Panc1 (cell line): ENCODE data around the gene ENOX2. TPM values are rescaled to one million over a fixed set of nuclear protein-coding genes. Genes with fewer than 3 reads are reported as not detected.

Source experiments
- ATAC-seq: fragments of 200-7000 bp; cut with Tn5 transposase; 2 replicates; pipeline ENCODE4 v1.9.1; 2020; ENCODE audit warnings: mild to moderate bottlenecking, moderate library complexity
- BruUV-seq: library from RNA; stranded (reverse); fragments of 400-500 nt; replicated peaks from 2 replicates; lab custom pipeline; 2021; lab: Mats Ljungman, UMichigan
- CTCF ChIA-PET: fragments of 300-600 bp; sonication (Branson Sonifier 250); formaldehyde crosslinking; loops from one replicate; lab custom pipeline; 2022; ENCODE audit warnings: antibody characterized with exemption; lab: Charles Lee
- POLR2A ChIA-PET: fragments of 300-600 bp; sonication (Branson Sonifier 250); formaldehyde crosslinking; loops from one replicate; lab custom pipeline; 2022; ENCODE audit warnings: antibody characterized with exemption; lab: Charles Lee
- DNase-seq: peaks from one replicate; pipeline ENCODE4 v3.0.0-alpha.2; 2010; ENCODE audit warnings: low read depth, low spot score
- H3K27ac ChIP-seq: 2 replicates; pipeline ENCODE4 v1.5.1; 2011; ENCODE audit warnings: mild to moderate bottlenecking, low read length, inconsistent platforms
- H3K27me3 ChIP-seq: fragments of 200-500 bp; sonication (Bioruptor generic); 2 replicates; pipeline ENCODE4 v1.6.0; 2014; ENCODE audit warnings: low read length, inconsistent platforms; ENCODE audit not compliant: control insufficient read depth, insufficient read depth
- H3K36me3 ChIP-seq: fragments of 200-500 bp; sonication (Bioruptor generic); 2 replicates; pipeline ENCODE4 v1.5.1; 2014; ENCODE audit warnings: inconsistent platforms, mild to moderate bottlenecking, low read length, moderate library complexity; ENCODE audit not compliant: control insufficient read depth, insufficient read depth
- H3K4me1 ChIP-seq: 2 replicates; pipeline ENCODE4 v1.5.1; 2011; ENCODE audit warnings: inconsistent platforms, mild to moderate bottlenecking, low read length, moderate library complexity; ENCODE audit not compliant: control insufficient read depth, insufficient read depth
- H3K4me3 ChIP-seq, 2 experiments: 2 replicates each; pipeline ENCODE4 v1.5.1; 2011 to 2012; ENCODE audit warnings: low read depth in 2 of 2, low read length in 2 of 2, mild to moderate bottlenecking in 2 of 2, inconsistent platforms in 1 of 2, moderate library complexity in 1 of 2
- H3K9me3 ChIP-seq: fragments of 200-500 bp; sonication (Bioruptor generic); 2 replicates; pipeline ENCODE4 v1.5.1; 2014; ENCODE audit warnings: low read depth, mild to moderate bottlenecking, inconsistent platforms, low read length, moderate library complexity; ENCODE audit not compliant: control insufficient read depth, insufficient read depth
- POLR2AphosphoS5 ChIP-seq: IDR thresholded peaks from 2 replicates; pipeline ENCODE4 v1.6.1; 2012; ENCODE audit warnings: mild to moderate bottlenecking, low read depth, low read length, moderate library complexity
- SIN3A ChIP-seq: IDR thresholded peaks from 2 replicates; pipeline ENCODE4 v1.6.1; 2012; ENCODE audit warnings: low read depth, mild to moderate bottlenecking, low read length, moderate library complexity, borderline replicate concordance; ENCODE audit not compliant: insufficient read depth
- TCF7L2 ChIP-seq: IDR thresholded peaks from 2 replicates; pipeline ENCODE4 v1.6.1; 2011; ENCODE audit warnings: mild to moderate bottlenecking, low read depth, low read length, inconsistent platforms
- in situ Hi-C: cut with HindIII; loops from 2 replicates; pipeline ENCODE4 v1.10.0; 2016; ENCODE audit warnings: low sequenced_read_pairs, low pct_unique_long_range_greater_than_20kb
- intact Hi-C: fragments of 100-400 bp; cut with micrococcal nuclease; formaldehyde crosslinking; loops from one replicate; pipeline ENCODE4 v1.10.0; 2022; ENCODE audit not compliant: unreplicated experiment
- total RNA-seq: library from RNA; stranded (reverse); gene quantifications from one replicate; pipeline ENCODE4 v1.2.1, GENCODE V29; 2021; ENCODE audit not compliant: unreplicated experiment
- TF ChIP-seq, protein P1 (sequence below): fragments of 450-650 bp; IDR thresholded peaks from 2 replicates; pipeline ENCODE4 v1.5.1; 2017; ENCODE audit warnings: mild to moderate bottlenecking
- TF ChIP-seq, protein P2 (sequence below), 2 experiments: IDR thresholded peaks; 2 replicates each; pipeline ENCODE4 v1.6.1; 2011 to 2012; ENCODE audit warnings: low read depth in 2 of 2, control low read depth in 1 of 2, low read length in 1 of 2, mild to moderate bottlenecking in 1 of 2, moderate library complexity in 1 of 2; ENCODE audit not compliant: insufficient read depth in 1 of 2

The ENOX2 gene
- total RNA-seq, 1 experiment from 2014 or later, result 12.4 TPM

DNA sequence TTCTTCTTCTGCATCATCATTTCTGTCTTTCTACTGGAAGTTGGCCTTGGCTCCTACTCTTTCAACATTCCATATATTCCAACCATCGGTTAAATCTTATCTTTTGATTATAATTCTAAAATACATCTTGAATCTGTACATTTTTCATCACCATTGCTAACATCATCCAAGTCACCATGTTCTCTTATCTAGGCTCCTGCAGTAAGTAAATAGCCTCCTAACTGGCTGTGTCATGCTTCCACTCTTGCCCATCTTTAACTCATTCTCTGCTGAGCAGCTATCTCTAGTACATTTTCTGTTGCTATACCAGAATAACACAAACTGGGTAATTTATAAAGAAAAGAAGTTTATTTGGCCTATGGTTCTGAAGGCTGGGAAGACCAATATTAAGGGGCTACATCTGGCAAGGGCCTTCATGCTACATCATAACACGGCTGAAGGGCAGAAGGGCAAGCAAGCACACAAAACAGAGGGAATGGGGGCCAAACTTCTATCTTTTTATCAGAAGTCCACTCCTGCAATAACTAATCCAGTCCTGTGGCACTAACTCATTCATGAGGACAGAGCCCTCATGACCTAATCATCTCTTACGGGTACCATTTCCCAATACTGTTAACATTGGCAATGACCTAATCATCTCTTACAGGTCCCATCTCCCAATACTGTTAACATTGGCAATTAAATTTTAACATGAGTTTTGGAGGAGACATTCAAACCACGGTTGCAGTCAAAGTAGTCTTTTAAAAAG, 72.2 kb downstream of the ENOX2 start:
- no peak overlapping the region for H3K4me3 ChIP-seq
- intact Hi-C loops (no loop called here), in situ Hi-C loops (no loop called here)
- DNase-seq (no peak), ATAC-seq (no peak)
- no peaks in the 10 kb centered on the region for H3K27me3 ChIP-seq
- no peak overlapping the region for H3K27ac ChIP-seq
- no TSS peak for BruUV-seq
- H3K36me3 ChIP-seq, result no peaks in the 10 kb centered on the region
- no peaks in the 10 kb centered on the region for H3K4me1 ChIP-seq
- ChIA-PET POLR2A (no interaction called here), CTCF (no interaction called here)
- no peaks in the 10 kb centered on the region for H3K9me3 ChIP-seq
- TF ChIP-seq, protein P1, sequence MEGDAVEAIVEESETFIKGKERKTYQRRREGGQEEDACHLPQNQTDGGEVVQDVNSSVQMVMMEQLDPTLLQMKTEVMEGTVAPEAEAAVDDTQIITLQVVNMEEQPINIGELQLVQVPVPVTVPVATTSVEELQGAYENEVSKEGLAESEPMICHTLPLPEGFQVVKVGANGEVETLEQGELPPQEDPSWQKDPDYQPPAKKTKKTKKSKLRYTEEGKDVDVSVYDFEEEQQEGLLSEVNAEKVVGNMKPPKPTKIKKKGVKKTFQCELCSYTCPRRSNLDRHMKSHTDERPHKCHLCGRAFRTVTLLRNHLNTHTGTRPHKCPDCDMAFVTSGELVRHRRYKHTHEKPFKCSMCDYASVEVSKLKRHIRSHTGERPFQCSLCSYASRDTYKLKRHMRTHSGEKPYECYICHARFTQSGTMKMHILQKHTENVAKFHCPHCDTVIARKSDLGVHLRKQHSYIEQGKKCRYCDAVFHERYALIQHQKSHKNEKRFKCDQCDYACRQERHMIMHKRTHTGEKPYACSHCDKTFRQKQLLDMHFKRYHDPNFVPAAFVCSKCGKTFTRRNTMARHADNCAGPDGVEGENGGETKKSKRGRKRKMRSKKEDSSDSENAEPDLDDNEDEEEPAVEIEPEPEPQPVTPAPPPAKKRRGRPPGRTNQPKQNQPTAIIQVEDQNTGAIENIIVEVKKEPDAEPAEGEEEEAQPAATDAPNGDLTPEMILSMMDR, result no peak
- TF ChIP-seq TCF7L2, result no peak
- no peak for TF ChIP-seq POLR2AphosphoS5
- TF ChIP-seq, protein P2, sequence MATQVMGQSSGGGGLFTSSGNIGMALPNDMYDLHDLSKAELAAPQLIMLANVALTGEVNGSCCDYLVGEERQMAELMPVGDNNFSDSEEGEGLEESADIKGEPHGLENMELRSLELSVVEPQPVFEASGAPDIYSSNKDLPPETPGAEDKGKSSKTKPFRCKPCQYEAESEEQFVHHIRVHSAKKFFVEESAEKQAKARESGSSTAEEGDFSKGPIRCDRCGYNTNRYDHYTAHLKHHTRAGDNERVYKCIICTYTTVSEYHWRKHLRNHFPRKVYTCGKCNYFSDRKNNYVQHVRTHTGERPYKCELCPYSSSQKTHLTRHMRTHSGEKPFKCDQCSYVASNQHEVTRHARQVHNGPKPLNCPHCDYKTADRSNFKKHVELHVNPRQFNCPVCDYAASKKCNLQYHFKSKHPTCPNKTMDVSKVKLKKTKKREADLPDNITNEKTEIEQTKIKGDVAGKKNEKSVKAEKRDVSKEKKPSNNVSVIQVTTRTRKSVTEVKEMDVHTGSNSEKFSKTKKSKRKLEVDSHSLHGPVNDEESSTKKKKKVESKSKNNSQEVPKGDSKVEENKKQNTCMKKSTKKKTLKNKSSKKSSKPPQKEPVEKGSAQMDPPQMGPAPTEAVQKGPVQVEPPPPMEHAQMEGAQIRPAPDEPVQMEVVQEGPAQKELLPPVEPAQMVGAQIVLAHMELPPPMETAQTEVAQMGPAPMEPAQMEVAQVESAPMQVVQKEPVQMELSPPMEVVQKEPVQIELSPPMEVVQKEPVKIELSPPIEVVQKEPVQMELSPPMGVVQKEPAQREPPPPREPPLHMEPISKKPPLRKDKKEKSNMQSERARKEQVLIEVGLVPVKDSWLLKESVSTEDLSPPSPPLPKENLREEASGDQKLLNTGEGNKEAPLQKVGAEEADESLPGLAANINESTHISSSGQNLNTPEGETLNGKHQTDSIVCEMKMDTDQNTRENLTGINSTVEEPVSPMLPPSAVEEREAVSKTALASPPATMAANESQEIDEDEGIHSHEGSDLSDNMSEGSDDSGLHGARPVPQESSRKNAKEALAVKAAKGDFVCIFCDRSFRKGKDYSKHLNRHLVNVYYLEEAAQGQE (IDR thresholded peaks at IDR 0.05; ENCODE audit: insufficient read depth in 1 of 2, low read depth in 2 of 2, low read length in 1 of 2), result no peak
- TF ChIP-seq SIN3A, result no peak

DNA sequence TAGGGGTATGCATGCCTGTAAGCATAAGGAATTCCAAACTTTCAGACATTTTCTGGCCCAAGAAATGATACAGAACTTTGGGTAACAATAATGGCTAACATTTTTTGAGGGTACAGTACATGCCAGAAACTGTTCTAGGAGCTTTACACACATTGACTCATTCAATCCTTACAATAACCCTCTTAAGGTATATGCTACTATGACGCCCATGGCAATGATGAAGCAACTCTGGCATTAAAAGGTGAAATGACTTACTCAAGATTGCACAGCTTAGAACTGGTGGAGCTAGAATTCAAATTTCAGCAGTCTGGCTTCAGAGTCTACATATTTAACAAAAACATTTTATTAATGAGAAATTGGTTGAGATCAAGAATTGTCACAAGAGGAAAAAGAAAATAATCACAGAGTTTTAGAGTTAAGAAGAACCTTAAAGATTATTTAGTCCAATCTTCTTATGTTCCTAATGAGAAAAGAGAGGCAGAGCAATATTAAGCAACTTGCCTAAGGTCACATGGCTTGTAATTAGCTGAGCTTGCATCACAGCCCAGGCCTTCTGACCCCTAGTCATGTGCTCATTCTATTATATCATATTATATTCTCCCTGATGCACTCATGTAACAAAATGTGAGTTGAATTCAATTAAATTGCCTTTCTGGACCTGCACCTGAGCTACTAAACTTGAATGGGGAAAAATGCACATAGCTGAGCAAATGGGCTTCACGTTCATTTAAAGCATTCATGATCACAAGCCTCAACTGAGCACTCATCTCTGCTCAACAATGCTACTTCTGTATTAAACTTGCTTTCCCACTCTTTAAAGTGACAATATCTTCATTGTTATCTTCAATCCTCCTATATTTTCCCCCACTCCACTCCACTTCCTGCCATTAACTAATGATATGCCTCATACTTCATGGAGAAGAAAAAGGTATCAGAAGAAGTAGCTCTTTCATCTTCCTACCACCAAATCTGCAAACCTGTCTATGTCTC, 73.2 kb downstream of the ENOX2 start:
- Histone ChIP-seq H3K36me3 (no peaks in the 10 kb centered on the region), H3K9me3 (no peaks in the 10 kb centered on the region), H3K27me3 (no peaks in the 10 kb centered on the region), H3K4me3 (no peak overlapping the region), H3K27ac (no peak overlapping the region), H3K4me1 (no peaks in the 10 kb centered on the region)
- in situ Hi-C loops, result no loop called here
- no peak for TF ChIP-seq TCF7L2
- TF ChIP-seq, protein P2 (IDR thresholded peaks at IDR 0.05; ENCODE audit: insufficient read depth in 1 of 2, low read depth in 2 of 2, low read length in 1 of 2), result no peak
- TF ChIP-seq, protein P1, result no peak
- no peak for TF ChIP-seq SIN3A
- no peak for TF ChIP-seq POLR2AphosphoS5
- POLR2A ChIA-PET, result no interaction called here
- intact Hi-C loops, result no loop called here
- no TSS peak for BruUV-seq
- DNase-seq (no peak), ATAC-seq (no peak)
- CTCF ChIA-PET, result no interaction called here
